WTC11 (cell line): ENCODE results near the gene VPS35L. TPM values are rescaled to one million over a fixed set of nuclear protein-coding genes. Genes with fewer than 3 reads are reported as not detected.

Source experiments
- ATAC-seq: fragments of 200-7000 bp; cut with Tn5 transposase; 2 replicates; pipeline ENCODE4 v1.10.0; 2021; ENCODE audit warnings: mild to moderate bottlenecking, moderate library complexity
- CTCF ChIA-PET: fragments of 300-600 bp; sonication (Branson Sonifier 250); formaldehyde crosslinking; loops from one replicate; lab custom pipeline; 2021; ENCODE audit warnings: antibody characterized with exemption; lab: Charles Lee
- POLR2A ChIA-PET: fragments of 350-600 bp; sonication (Branson Sonifier 250); formaldehyde crosslinking; loops from one replicate; lab custom pipeline; 2021; ENCODE audit warnings: antibody characterized with exemption; lab: Charles Lee
- DNase-seq: peaks from one replicate; pipeline ENCODE4 v3.0.0; 2021; ENCODE audit warnings: low spot score
- H3K27ac Mint-ChIP-seq: 2 replicates; pipeline ENCODE4 v1.8.0; 2021; ENCODE audit warnings: mixed read lengths
- H3K27me3 Mint-ChIP-seq: 2 replicates; pipeline ENCODE4 v1.8.0; 2021; ENCODE audit warnings: low read depth, mild to moderate bottlenecking, moderate library complexity, mixed read lengths
- H3K36me3 Mint-ChIP-seq: 2 replicates; pipeline ENCODE4 v1.8.0; 2021; ENCODE audit warnings: mixed read lengths
- H3K4me1 Mint-ChIP-seq: 2 replicates; pipeline ENCODE4 v1.8.0; 2022; ENCODE audit warnings: mixed read lengths
- H3K4me3 Mint-ChIP-seq: 2 replicates; pipeline ENCODE4 v1.8.0; 2021; ENCODE audit warnings: mild to moderate bottlenecking, moderate library complexity, mixed read lengths
- H3K9me3 Mint-ChIP-seq: 2 replicates; pipeline ENCODE4 v1.8.0; 2021; ENCODE audit warnings: mixed read lengths
- ATF1 ChIP-seq: sonication (generic); formaldehyde crosslinking; IDR thresholded peaks from 2 replicates; pipeline ENCODE4 v1.8.1; 2023; ENCODE audit warnings: mild to moderate bottlenecking, moderate library complexity, missing genetic modification reagents
- CREM ChIP-seq: sonication (generic); formaldehyde crosslinking; IDR thresholded peaks from 2 replicates; pipeline ENCODE4 v1.8.1; 2022; ENCODE audit warnings: mild to moderate bottlenecking, missing genetic modification reagents, moderate library complexity
- ELF4 ChIP-seq: sonication (generic); formaldehyde crosslinking; IDR thresholded peaks from 2 replicates; pipeline ENCODE4 v1.8.1; 2022; ENCODE audit warnings: low read depth, mild to moderate bottlenecking, moderate library complexity, missing genetic modification reagents
- FOXJ3 ChIP-seq: sonication (generic); formaldehyde crosslinking; IDR thresholded peaks from 2 replicates; pipeline ENCODE4 v1.9.0; 2021; ENCODE audit warnings: missing genetic modification reagents, mild to moderate bottlenecking, borderline replicate concordance
- FOXP1 ChIP-seq: sonication (generic); formaldehyde crosslinking; IDR thresholded peaks from 2 replicates; pipeline ENCODE4 v1.8.0; 2022; ENCODE audit warnings: missing genetic modification reagents, mild to moderate bottlenecking, moderate library complexity, borderline replicate concordance
- GABPB1 ChIP-seq: sonication (generic); formaldehyde crosslinking; IDR thresholded peaks from 2 replicates; pipeline ENCODE4 v1.8.1; 2023; ENCODE audit warnings: mild to moderate bottlenecking, missing genetic modification reagents
- NFATC4 ChIP-seq: fragments of 250-450 bp; sonication (Bioruptor Pico); IDR thresholded peaks from 2 replicates; pipeline ENCODE4 v1.9.0; 2021; ENCODE audit warnings: mild to moderate bottlenecking
- NR2C2 ChIP-seq: sonication (generic); formaldehyde crosslinking; IDR thresholded peaks from 2 replicates; pipeline ENCODE4 v1.8.0; 2022; ENCODE audit warnings: mild to moderate bottlenecking, missing genetic modification reagents
- OVOL2 ChIP-seq: fragments of 250-450 bp; sonication (Bioruptor Pico); IDR thresholded peaks from 2 replicates; pipeline ENCODE4 v1.9.0; 2021; ENCODE audit warnings: mild to moderate bottlenecking, borderline replicate concordance
- PRRX2 ChIP-seq: fragments of 250-450 bp; sonication (Bioruptor Pico); IDR thresholded peaks from 2 replicates; pipeline ENCODE4 v1.8.0; 2021; ENCODE audit warnings: mild to moderate bottlenecking
- RORB ChIP-seq: fragments of 250-450 bp; sonication (Bioruptor Pico); IDR thresholded peaks from 2 replicates; pipeline ENCODE4 v1.9.0; 2021; ENCODE audit warnings: mild to moderate bottlenecking
- SMAD3 ChIP-seq: sonication (generic); formaldehyde crosslinking; IDR thresholded peaks from 2 replicates; pipeline ENCODE4 v1.8.0; 2022; ENCODE audit warnings: missing genetic modification reagents, mild to moderate bottlenecking, borderline replicate concordance
- SMAD4 ChIP-seq: sonication (generic); formaldehyde crosslinking; IDR thresholded peaks from 2 replicates; pipeline ENCODE4 v1.8.0; 2022; ENCODE audit warnings: mild to moderate bottlenecking, missing genetic modification reagents
- ZNF138 ChIP-seq: sonication (generic); formaldehyde crosslinking; conservative IDR thresholded peaks from 2 replicates; pipeline ENCODE4 v1.8.1; 2022; ENCODE audit warnings: mild to moderate bottlenecking, moderate library complexity, missing genetic modification reagents
- ZNF317 ChIP-seq: sonication (generic); formaldehyde crosslinking; IDR thresholded peaks from 2 replicates; pipeline ENCODE4 v1.8.1; 2023; ENCODE audit warnings: low read depth, mild to moderate bottlenecking, moderate library complexity, missing genetic modification reagents, borderline replicate concordance
- ZNF423 ChIP-seq: fragments of 250-450 bp; sonication (Bioruptor Pico); IDR thresholded peaks from 2 replicates; pipeline ENCODE4 v2.1.2; 2022; ENCODE audit warnings: mild to moderate bottlenecking, moderate library complexity
- total RNA-seq: library from RNA; stranded (reverse); gene quantifications from 3 replicates; pipeline ENCODE4 v1.2.3, GENCODE V29; 2021
- TF ChIP-seq, protein P1 (sequence below): sonication (generic); formaldehyde crosslinking; IDR thresholded peaks from 2 replicates; pipeline ENCODE4 v1.8.0; 2023; ENCODE audit warnings: missing genetic modification reagents, mild to moderate bottlenecking, borderline replicate concordance
- TF ChIP-seq, protein P2 (sequence below): sonication (generic); formaldehyde crosslinking; IDR thresholded peaks from 2 replicates; pipeline ENCODE4 v1.8.1; 2022; ENCODE audit warnings: low read depth, mild to moderate bottlenecking, moderate library complexity, missing genetic modification reagents, borderline replicate concordance
- TF ChIP-seq, protein P3 (sequence below): sonication (generic); formaldehyde crosslinking; IDR thresholded peaks from 2 replicates; pipeline ENCODE4 v1.8.0; 2022; ENCODE audit warnings: mild to moderate bottlenecking, missing genetic modification reagents
- TF ChIP-seq, protein P4 (sequence below): sonication (generic); formaldehyde crosslinking; IDR thresholded peaks from 2 replicates; pipeline ENCODE4 v1.8.0; 2023; ENCODE audit warnings: missing genetic modification reagents
- TF ChIP-seq, protein P5 (sequence below): sonication (generic); formaldehyde crosslinking; IDR thresholded peaks from 2 replicates; pipeline ENCODE4 v1.8.1; 2022; ENCODE audit warnings: low read depth, missing genetic modification reagents, borderline replicate concordance

The VPS35L gene
- total RNA-seq, 1 experiment from 2014 or later, result 59.7 TPM

DNA sequence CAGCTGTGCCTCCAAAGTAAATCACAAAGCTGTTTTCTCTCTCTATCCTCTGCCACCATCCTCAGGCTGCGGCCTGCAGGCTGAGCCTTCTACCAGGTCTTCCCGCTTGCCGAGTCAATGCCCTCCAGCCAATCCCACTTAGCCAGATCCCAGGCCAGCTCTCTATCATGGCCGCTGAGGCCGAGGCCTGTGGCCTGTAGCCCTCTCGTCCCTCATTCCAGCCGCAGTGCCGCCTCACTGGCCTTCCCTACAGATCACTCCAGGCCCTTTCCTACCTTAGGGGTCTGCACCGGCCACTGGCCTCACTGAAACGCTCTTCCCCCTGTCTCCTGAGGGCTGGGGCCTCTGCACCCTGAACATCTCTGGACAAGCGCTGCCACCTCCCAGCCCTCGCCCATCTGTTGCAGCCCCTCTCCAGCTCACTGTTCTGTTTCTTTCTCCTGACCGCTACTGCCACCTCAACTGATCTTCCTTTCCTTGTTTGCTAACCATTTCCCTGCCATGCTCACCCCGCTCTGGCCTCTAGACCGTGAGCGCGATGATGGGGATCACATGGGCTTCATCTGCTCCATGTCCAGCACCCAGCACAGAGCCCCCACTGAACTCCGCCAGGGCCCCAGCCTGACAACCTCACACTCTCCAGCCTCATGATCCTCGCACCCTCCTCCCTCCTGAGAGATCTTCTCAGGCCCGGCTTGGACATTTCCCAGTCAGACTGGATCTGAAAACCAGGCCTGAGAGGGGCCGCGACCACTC, 154.1 kb downstream of the VPS35L start:
- no peaks in the 10 kb centered on the region for H3K9me3 Mint-ChIP-seq
- H3K4me3 Mint-ChIP-seq, result no peak overlapping the region
- no peak for ATAC-seq
- H3K4me1 Mint-ChIP-seq, result peaks cover 56% of the 10 kb centered on the region
- ChIA-PET POLR2A (no interaction called here), CTCF (interaction anchor here (0.6 to 1.5 kb wide), 5 partner anchors 108 to 200 kb away, joined by 3 to 7 read pairs (median 3); no protein-coding TSS in a partner anchor)
- no peak for DNase-seq
- peaks cover 80% of the 10 kb centered on the region for H3K36me3 Mint-ChIP-seq
- H3K27me3 Mint-ChIP-seq, result no peaks in the 10 kb centered on the region
- H3K27ac Mint-ChIP-seq, result peak overlapping the region; percentile 82
- TF ChIP-seq FOXP1 (no peak), NR2C2 (CRISPR knock-in tag) (no peak), SMAD3 (CRISPR knock-in tag) (no peak), CREM (CRISPR knock-in tag) (no peak), PRRX2 (no peak), GABPB1 (CRISPR knock-in tag) (no peak)
- TF ChIP-seq, protein P1, sequence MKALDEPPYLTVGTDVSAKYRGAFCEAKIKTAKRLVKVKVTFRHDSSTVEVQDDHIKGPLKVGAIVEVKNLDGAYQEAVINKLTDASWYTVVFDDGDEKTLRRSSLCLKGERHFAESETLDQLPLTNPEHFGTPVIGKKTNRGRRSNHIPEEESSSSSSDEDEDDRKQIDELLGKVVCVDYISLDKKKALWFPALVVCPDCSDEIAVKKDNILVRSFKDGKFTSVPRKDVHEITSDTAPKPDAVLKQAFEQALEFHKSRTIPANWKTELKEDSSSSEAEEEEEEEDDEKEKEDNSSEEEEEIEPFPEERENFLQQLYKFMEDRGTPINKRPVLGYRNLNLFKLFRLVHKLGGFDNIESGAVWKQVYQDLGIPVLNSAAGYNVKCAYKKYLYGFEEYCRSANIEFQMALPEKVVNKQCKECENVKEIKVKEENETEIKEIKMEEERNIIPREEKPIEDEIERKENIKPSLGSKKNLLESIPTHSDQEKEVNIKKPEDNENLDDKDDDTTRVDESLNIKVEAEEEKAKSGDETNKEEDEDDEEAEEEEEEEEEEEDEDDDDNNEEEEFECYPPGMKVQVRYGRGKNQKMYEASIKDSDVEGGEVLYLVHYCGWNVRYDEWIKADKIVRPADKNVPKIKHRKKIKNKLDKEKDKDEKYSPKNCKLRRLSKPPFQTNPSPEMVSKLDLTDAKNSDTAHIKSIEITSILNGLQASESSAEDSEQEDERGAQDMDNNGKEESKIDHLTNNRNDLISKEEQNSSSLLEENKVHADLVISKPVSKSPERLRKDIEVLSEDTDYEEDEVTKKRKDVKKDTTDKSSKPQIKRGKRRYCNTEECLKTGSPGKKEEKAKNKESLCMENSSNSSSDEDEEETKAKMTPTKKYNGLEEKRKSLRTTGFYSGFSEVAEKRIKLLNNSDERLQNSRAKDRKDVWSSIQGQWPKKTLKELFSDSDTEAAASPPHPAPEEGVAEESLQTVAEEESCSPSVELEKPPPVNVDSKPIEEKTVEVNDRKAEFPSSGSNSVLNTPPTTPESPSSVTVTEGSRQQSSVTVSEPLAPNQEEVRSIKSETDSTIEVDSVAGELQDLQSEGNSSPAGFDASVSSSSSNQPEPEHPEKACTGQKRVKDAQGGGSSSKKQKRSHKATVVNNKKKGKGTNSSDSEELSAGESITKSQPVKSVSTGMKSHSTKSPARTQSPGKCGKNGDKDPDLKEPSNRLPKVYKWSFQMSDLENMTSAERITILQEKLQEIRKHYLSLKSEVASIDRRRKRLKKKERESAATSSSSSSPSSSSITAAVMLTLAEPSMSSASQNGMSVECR (CRISPR knock-in tag), result no peak

DNA sequence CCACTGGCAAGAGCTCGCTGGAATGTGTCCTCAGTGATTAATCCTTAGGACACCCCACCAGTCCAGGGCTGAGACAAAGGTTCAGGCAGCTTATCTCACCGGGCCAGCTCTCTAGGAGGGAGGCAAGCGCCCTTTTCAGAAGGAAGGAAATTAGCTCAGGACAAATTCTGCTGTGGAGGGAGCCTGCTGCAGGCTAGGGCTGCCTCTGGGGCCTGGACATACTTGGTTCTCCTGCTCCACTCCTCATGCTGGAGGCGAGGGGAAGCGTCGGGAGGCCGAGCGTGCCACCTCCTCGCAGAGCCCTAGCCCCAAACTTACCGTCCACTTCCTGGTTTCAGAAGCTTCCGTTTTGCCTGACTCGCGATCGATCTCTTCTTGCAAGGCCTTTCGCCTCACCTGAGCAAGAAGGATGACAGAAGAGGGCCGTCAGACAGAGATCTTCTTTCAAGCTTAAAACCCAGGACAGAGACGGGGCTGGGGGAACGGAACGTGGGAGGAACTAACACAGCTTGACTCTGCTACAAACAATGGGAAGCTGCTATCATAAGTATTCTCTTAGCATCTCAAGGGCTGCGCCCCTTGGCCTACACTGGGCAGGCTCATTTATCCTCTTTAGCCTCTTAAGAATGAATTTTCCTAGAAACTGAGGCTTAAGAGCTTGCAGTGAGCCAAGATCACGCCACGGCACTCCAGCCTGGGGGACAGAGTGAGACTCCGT, 154.8 kb downstream of the VPS35L start:
- Mint-ChIP-seq H3K36me3 (peaks cover 77% of the 10 kb centered on the region), H3K27ac (peak overlapping the region; percentile 52)
- peak; percentile 63 for ATAC-seq

DNA sequence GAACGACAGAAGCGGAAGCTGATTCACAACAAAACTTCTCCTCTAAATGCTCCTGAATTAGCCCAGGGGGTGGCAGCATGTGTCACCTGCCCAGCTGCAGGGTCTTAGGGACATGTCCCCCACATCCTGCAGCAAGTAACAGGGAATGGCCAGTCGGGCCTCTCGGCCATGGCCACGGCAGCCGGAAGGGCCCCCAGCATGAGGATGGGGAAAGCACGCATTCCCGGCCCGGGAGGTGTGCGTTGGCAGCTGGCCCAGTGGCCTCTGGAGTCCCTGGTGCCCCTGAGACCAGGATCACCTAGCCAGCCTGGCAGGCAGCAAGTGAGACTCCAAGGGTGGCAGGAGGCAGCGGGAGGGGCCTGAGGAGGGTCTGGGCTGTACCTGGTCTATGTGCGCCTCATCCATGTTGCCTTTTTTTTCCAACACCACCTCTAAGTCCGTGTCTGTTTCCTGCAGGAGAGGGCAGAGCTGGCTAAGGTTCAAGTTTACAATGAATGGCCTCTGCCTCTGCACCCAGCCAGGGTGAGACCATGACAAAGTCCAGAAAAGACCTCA, 155.6 kb downstream of the VPS35L start:
- peak overlapping the region; percentile 73 for H3K27ac Mint-ChIP-seq
- no peaks in the 10 kb centered on the region for H3K9me3 Mint-ChIP-seq
- ATAC-seq (peak; percentile 8), DNase-seq (no peak)
- POLR2A ChIA-PET, result interaction anchor here (0.6 kb wide), 1 partner anchor 30 kb away, joined by 4 read pairs; no protein-coding TSS in a partner anchor
- peaks cover 62% of the 10 kb centered on the region for H3K4me1 Mint-ChIP-seq
- no peaks in the 10 kb centered on the region for H3K27me3 Mint-ChIP-seq
- CTCF ChIA-PET, result interaction anchor here (0.5 to 1.7 kb wide), 6 partner anchors 30 to 672 kb away, joined by 3 to 6 read pairs (median 4); no protein-coding TSS in a partner anchor
- H3K4me3 Mint-ChIP-seq, result no peak overlapping the region
- H3K36me3 Mint-ChIP-seq, result peaks cover 73% of the 10 kb centered on the region
- TF ChIP-seq ZNF423 (CRISPR knock-in tag) (no peak), NR2C2 (CRISPR knock-in tag) (no peak), ELF4 (CRISPR knock-in tag) (no peak), NFATC4 (no peak), OVOL2 (CRISPR knock-in tag) (no peak), SMAD4 (CRISPR knock-in tag) (no peak), ZNF317 (CRISPR knock-in tag) (no peak), RORB (CRISPR knock-in tag) (no peak), ATF1 (CRISPR knock-in tag) (no peak), GABPB1 (CRISPR knock-in tag) (no peak)
- TF ChIP-seq, protein P2, sequence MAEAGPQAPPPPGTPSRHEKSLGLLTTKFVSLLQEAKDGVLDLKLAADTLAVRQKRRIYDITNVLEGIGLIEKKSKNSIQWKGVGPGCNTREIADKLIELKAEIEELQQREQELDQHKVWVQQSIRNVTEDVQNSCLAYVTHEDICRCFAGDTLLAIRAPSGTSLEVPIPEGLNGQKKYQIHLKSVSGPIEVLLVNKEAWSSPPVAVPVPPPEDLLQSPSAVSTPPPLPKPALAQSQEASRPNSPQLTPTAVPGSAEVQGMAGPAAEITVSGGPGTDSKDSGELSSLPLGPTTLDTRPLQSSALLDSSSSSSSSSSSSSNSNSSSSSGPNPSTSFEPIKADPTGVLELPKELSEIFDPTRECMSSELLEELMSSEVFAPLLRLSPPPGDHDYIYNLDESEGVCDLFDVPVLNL (CRISPR knock-in tag), result no peak
- TF ChIP-seq, protein P3, sequence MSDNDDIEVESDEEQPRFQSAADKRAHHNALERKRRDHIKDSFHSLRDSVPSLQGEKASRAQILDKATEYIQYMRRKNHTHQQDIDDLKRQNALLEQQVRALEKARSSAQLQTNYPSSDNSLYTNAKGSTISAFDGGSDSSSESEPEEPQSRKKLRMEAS (CRISPR knock-in tag), result no peak
- TF ChIP-seq, protein P4, sequence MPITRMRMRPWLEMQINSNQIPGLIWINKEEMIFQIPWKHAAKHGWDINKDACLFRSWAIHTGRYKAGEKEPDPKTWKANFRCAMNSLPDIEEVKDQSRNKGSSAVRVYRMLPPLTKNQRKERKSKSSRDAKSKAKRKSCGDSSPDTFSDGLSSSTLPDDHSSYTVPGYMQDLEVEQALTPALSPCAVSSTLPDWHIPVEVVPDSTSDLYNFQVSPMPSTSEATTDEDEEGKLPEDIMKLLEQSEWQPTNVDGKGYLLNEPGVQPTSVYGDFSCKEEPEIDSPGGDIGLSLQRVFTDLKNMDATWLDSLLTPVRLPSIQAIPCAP (CRISPR knock-in tag), result no peak
- TF ChIP-seq, protein P5, sequence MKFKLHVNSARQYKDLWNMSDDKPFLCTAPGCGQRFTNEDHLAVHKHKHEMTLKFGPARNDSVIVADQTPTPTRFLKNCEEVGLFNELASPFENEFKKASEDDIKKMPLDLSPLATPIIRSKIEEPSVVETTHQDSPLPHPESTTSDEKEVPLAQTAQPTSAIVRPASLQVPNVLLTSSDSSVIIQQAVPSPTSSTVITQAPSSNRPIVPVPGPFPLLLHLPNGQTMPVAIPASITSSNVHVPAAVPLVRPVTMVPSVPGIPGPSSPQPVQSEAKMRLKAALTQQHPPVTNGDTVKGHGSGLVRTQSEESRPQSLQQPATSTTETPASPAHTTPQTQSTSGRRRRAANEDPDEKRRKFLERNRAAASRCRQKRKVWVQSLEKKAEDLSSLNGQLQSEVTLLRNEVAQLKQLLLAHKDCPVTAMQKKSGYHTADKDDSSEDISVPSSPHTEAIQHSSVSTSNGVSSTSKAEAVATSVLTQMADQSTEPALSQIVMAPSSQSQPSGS (CRISPR knock-in tag), result no peak

More for the DNA sequence above, 154.8 kb downstream of the VPS35L start:
- Mint-ChIP-seq H3K27me3 (no peaks in the 10 kb centered on the region), H3K4me1 (peaks cover 56% of the 10 kb centered on the region), H3K9me3 (no peaks in the 10 kb centered on the region), H3K4me3 (no peak overlapping the region)
- TF ChIP-seq FOXJ3 (CRISPR knock-in tag), result no peak
- TF ChIP-seq ZNF138 (CRISPR knock-in tag), result 0 out of 2 replicates have a peak, but pooled peaks have one; percentile 54
- CTCF ChIA-PET, result interaction anchor here (0.5 to 1.7 kb wide), 7 partner anchors 29 to 673 kb away, joined by 3 to 6 read pairs (median 3); no protein-coding TSS in a partner anchor
- no peak for DNase-seq
- POLR2A ChIA-PET, result interaction anchor here (0.6 kb wide), 1 partner anchor 29 kb away, joined by 4 read pairs; no protein-coding TSS in a partner anchor
